ENCODE measurements around the gene RBM17.

The RBM17 gene

GRCh38 chr10:6052247-6053221 lies 36.3 kb upstream of the RBM17 start:
- TF ChIP-seq CTCF (IDR thresholded peaks at IDR 0.05; ENCODE audit: low read depth, low read length, missing control alignments): no peak
- DNase-seq (ENCODE audit: low read depth): no peak
- H3K4me3 ChIP-seq (ENCODE audit: low read depth, low read length): no peak overlapping the region

DNA sequence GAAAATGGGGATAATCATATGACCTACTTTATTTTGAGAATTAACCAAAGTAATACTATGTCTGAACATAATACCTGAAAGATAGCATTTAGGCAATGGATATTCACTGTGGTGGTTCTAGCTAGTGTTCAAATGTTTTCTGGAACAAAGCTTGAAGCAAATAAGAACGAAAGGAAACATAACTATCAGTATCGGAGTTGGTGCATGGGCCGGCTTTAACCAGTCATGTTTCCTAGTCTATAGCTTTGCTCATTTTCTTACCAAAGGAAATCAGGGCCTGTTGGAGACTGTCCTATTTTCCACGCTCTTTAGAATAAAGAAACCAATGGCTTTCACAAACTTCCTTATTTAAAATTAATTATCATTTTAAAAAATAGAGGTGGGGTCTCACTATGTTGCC lies 35.5 kb upstream of the RBM17 start:
- H3K4me3 ChIP-seq (ENCODE audit: low read depth, low read length): no peak overlapping the region
- DNase-seq (ENCODE audit: low read depth): no peak
- TF ChIP-seq CTCF (IDR thresholded peaks at IDR 0.05; ENCODE audit: low read depth, low read length, missing control alignments): no peak

GRCh38 chr10:6053816-6054631 lies 34.8 kb upstream of the RBM17 start:
- TF ChIP-seq CTCF (IDR thresholded peaks at IDR 0.05; ENCODE audit: low read depth, low read length, missing control alignments): no peak
- H3K4me3 ChIP-seq (ENCODE audit: low read depth, low read length): no peak overlapping the region
- no peak for DNase-seq (ENCODE audit: low read depth)

- TF ChIP-seq CTCF (IDR thresholded peaks at IDR 0.05; ENCODE audit: low read depth, low read length, missing control alignments): no peak
- no peak overlapping the region for H3K4me3 ChIP-seq (ENCODE audit: low read depth, low read length)
- DNase-seq (ENCODE audit: low read depth): no peak
Measured at GRCh38 chr10:6054884-6055283, 34.0 kb upstream of the RBM17 start.

- H3K4me3 ChIP-seq (ENCODE audit: low read depth, low read length): no peak overlapping the region
- DNase-seq (ENCODE audit: low read depth): no peak
- no peak for TF ChIP-seq CTCF (IDR thresholded peaks at IDR 0.05; ENCODE audit: low read depth, low read length, missing control alignments)
Measured at GRCh38 chr10:6055929-6056328, 32.9 kb upstream of the RBM17 start.

DNA sequence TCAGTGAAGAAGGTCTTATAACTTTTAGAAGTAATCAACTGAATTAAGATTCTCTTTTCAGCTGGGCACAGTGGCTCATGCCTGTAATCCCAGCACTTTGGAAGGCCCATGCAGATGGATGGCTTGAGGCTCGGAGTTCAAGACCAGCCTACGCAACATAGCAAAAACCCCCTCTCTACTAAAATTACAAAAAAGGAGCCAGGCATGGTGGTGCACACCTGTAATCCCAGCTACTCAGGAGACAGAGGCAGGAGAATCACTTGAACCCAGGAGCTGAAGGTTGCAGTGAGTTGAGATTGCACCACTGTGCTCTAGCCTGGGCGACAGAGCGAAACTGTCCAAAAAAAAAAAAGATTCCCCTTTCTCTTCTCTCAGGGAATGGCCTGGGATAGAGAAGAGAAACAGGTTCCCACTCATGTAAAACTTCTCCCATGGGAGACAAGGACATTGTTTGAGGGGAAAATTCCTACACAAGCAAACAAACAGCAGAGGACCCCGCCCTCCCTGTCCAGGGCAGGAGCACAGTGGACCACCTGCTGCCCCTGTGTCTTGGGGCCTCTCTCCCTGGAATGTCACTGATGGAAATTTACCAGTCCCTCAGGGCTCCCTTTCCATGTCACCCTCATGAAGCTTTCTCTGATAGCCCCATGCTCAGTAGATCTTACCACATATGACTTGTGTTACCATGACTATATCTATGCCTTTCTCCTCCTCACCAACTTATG lies 32.3 kb upstream of the RBM17 start:
- no peak overlapping the region for H3K4me3 ChIP-seq (ENCODE audit: low read depth, low read length)
- DNase-seq (ENCODE audit: low read depth): no peak
- TF ChIP-seq CTCF (IDR thresholded peaks at IDR 0.05; ENCODE audit: low read depth, low read length, missing control alignments): no peak

Data from GM12864 (cell line).